Stimulated activated CD4-positive, alpha-beta T cell treated with anti-CD3 and anti-CD28 coated beads, Interleukin-15, amount 100 ng/mL, for 24 hours (primary cell): Measurements from ENCODE around the gene ADAMTS7.
A peak's percentile ranks its signal among the peaks of the same experiment; 100 is the strongest.
"Not testable (repeated sequence)": the region's sequence is repeated elsewhere in the genome, so short reads cannot be mapped to it uniquely, and the experiment has no call there.

Source experiments
- DNase-seq: peaks from one replicate; pipeline ENCODE4 v3.0.0-alpha.2; 2020

The ADAMTS7 gene

GRCh38 chr15:78811124-78811824 lies at the start of gene ADAMTS7:
Gene ADAMTS7 (minus strand): TSS chr15:78811464. CDS start chr15:78811220, 244 bp downstream.
- DNase-seq, result peak; percentile 67

GRCh38 chr15:78859971-78860719 lies 48.9 kb upstream of the ADAMTS7 start:
- peak; percentile 83 for DNase-seq

GRCh38 chr15:78855746-78856145 lies 44.5 kb upstream of the ADAMTS7 start:
- no peak for DNase-seq

GRCh38 chr15:78854833-78855372 lies 43.6 kb upstream of the ADAMTS7 start:
- DNase-seq, result no peak

- DNase-seq, result no peak
These were observed 42.2 kb upstream of the ADAMTS7 start for GRCh38 chr15:78853500-78853899.

GRCh38 chr15:78850941-78851755 lies 39.9 kb upstream of the ADAMTS7 start:
- DNase-seq, result no peak

GRCh38 chr15:78850352-78850751 lies 39.1 kb upstream of the ADAMTS7 start:
- DNase-seq, result no peak

- DNase-seq, result not testable (repeated sequence)
These were observed 36.2 kb upstream of the ADAMTS7 start for GRCh38 chr15:78847387-78847906.

GRCh38 chr15:78846906-78847305 lies 35.6 kb upstream of the ADAMTS7 start:
- not testable (repeated sequence) for DNase-seq

GRCh38 chr15:78842519-78842918 lies 31.3 kb upstream of the ADAMTS7 start:
- no peak for DNase-seq

GRCh38 chr15:78841891-78842290 lies 30.6 kb upstream of the ADAMTS7 start:
- DNase-seq, result no peak

GRCh38 chr15:78841376-78841706 lies 30.1 kb upstream of the ADAMTS7 start:
- no peak for DNase-seq

GRCh38 chr15:78840661-78841375 lies 29.6 kb upstream of the ADAMTS7 start:
- no peak for DNase-seq

GRCh38 chr15:78839151-78839550 lies 27.9 kb upstream of the ADAMTS7 start:
- not testable (repeated sequence) for DNase-seq

- no peak for DNase-seq
These were observed 27.2 kb upstream of the ADAMTS7 start for GRCh38 chr15:78838489-78838888.

- DNase-seq, result no peak
These were observed 26.3 kb upstream of the ADAMTS7 start for GRCh38 chr15:78837543-78837942.

- no peak for DNase-seq
These were observed 25.9 kb upstream of the ADAMTS7 start for GRCh38 chr15:78837131-78837530.

- DNase-seq, result no peak
These were observed 25.1 kb upstream of the ADAMTS7 start for GRCh38 chr15:78836333-78836732.

GRCh38 chr15:78831229-78832207 lies 20.3 kb upstream of the ADAMTS7 start:
- no peak for DNase-seq

- peak; percentile 12 for DNase-seq
These were observed 19.4 kb upstream of the ADAMTS7 start for GRCh38 chr15:78830514-78831228.
